H1 (cell line): ENCODE results near the gene TMEM255B. TPM values are rescaled to one million over a fixed set of nuclear protein-coding genes. Genes with fewer than 3 reads are reported as not detected.

Experiments used
- CTCF ChIA-PET: fragments of 300-600 bp; sonication (Branson Sonifier 250); formaldehyde crosslinking; loops from one replicate; lab custom pipeline; 2021; ENCODE audit not compliant: partially characterized antibody; lab: Charles Lee
- POLR2A ChIA-PET: fragments of 300-600 bp; sonication (Branson Sonifier 250); formaldehyde crosslinking; loops from one replicate; lab custom pipeline; 2021; ENCODE audit warnings: inconsistent platforms; ENCODE audit not compliant: partially characterized antibody; lab: Charles Lee
- DNase-seq, 2 experiments: peaks; one replicate each; pipeline versions ENCODE4 v3.0.0 to v3.0.0-alpha.2; 2010 to 2022; ENCODE audit warnings: low spot score in 2 of 2, low read depth in 1 of 2, mixed read lengths in 1 of 2
- FAIRE-seq: peaks from 2 replicates; lab custom pipeline; 2011; peaks lifted over from hg19 to GRCh38; lab: Jason Lieb, UNC
- H2AFZ ChIP-seq: 2 replicates; pipeline ENCODE4 v1.8.1; 2012; ENCODE audit warnings: low read length, inconsistent platforms
- H2AK5ac ChIP-seq: 2 replicates; pipeline ENCODE4 v1.6.1; 2013; ENCODE audit warnings: low read depth, low read length
- H2BK120ac ChIP-seq: replicated peaks from 2 replicates; pipeline ENCODE3; 2013; ENCODE audit warnings: low read depth, low read length, inconsistent platforms
- H2BK12ac ChIP-seq: 2 replicates; pipeline ENCODE4 v1.6.1; 2013; ENCODE audit warnings: low read depth, low read length
- H2BK15ac ChIP-seq: 2 replicates; pipeline ENCODE4 v1.6.1; 2013; ENCODE audit warnings: low read length
- H2BK20ac ChIP-seq: 2 replicates; pipeline ENCODE4 v1.6.1; 2013; ENCODE audit warnings: low read length
- H2BK5ac ChIP-seq: 2 replicates; pipeline ENCODE4 v1.6.1; 2013; ENCODE audit warnings: low read depth, low read length
- H3K14ac ChIP-seq: 2 replicates; pipeline ENCODE4 v1.6.1; 2013; ENCODE audit warnings: inconsistent platforms; ENCODE audit not compliant: insufficient read length
- H3K18ac ChIP-seq: 2 replicates; pipeline ENCODE4 v1.6.1; 2013; ENCODE audit warnings: low read length; ENCODE audit errors: extremely low read depth
- H3K23ac ChIP-seq: 2 replicates; pipeline ENCODE4 v1.6.1; 2013; ENCODE audit warnings: inconsistent platforms; ENCODE audit not compliant: insufficient read length
- H3K23me2 ChIP-seq: 2 replicates; pipeline ENCODE4 v1.6.1; 2013; ENCODE audit warnings: low read depth, low read length
- H3K27ac ChIP-seq: 2 replicates; pipeline ENCODE4 v1.6.1; 2011; ENCODE audit warnings: low read depth, low read length, inconsistent platforms
- H3K27me3 ChIP-seq, 4 experiments: replicated peaks in 1 of 4; 1 replicate in 1 of 4; 2 replicates in 3 of 4; pipeline versions ENCODE4 v1.6.1 to v1.8.1; 2011 to 2013; ENCODE audit warnings: low read length in 3 of 4, mild to moderate bottlenecking in 3 of 4, inconsistent platforms in 2 of 4, mixed read lengths in 2 of 4, moderate library complexity in 1 of 4; ENCODE audit not compliant: control insufficient read depth in 3 of 4, insufficient read depth in 3 of 4; ENCODE audit errors: extremely low read depth in 1 of 4
- H3K36me3 ChIP-seq, 4 experiments: 2 replicates each; pipeline versions ENCODE4 v1.6.1 to v1.8.1; 2011 to 2013; ENCODE audit warnings: mild to moderate bottlenecking in 4 of 4, low read length in 3 of 4, moderate library complexity in 2 of 4, control low read depth in 1 of 4, inconsistent platforms in 1 of 4; ENCODE audit not compliant: insufficient read depth in 4 of 4, control insufficient read depth in 2 of 4
- H3K4ac ChIP-seq: replicated peaks from 2 replicates; pipeline ENCODE3; 2013; ENCODE audit warnings: low read length, low read depth, mixed read lengths, inconsistent platforms; ENCODE audit not compliant: insufficient read length
- H3K4me1 ChIP-seq, 4 experiments: replicated peaks in 1 of 4; 1 replicate in 1 of 4; 2 replicates in 3 of 4; pipeline versions ENCODE4 v1.6.1 to v1.8.1; 2011 to 2013; ENCODE audit warnings: low read length in 3 of 4, inconsistent platforms in 2 of 4, mixed read lengths in 1 of 4; ENCODE audit not compliant: insufficient read depth in 4 of 4, control insufficient read depth in 3 of 4
- H3K4me2 ChIP-seq, 2 experiments: 2 replicates each; pipeline versions ENCODE4 v1.6.1 to v1.8.1; 2011 to 2013; ENCODE audit warnings: low read depth in 2 of 2, low read length in 2 of 2, control low read depth in 1 of 2, inconsistent platforms in 1 of 2, mild to moderate bottlenecking in 1 of 2; ENCODE audit not compliant: insufficient read depth in 1 of 2
- H3K4me3 ChIP-seq, 4 experiments: fragments of 200-600, 300-600 bp in 1 of 4; sonication (generic), shearing (Covaris generic), sonication (Bioruptor Twin) in 1 of 4; 2 replicates each; pipeline versions ENCODE4 v1.5.1 to v1.8.1; 2011 to 2016; ENCODE audit warnings: low read length in 4 of 4, low read depth in 3 of 4, control low read depth in 2 of 4, inconsistent platforms in 2 of 4, mild to moderate bottlenecking in 2 of 4, mixed read lengths in 1 of 4, moderate library complexity in 1 of 4; ENCODE audit not compliant: insufficient read depth in 2 of 4; ENCODE audit errors: extremely low read depth in 1 of 4
- H3K56ac ChIP-seq: replicated peaks from 2 replicates; pipeline ENCODE3; 2013; ENCODE audit warnings: low read depth, mild to moderate bottlenecking, mixed read lengths, low read length, inconsistent platforms; ENCODE audit not compliant: insufficient read length
- H3K79me1 ChIP-seq: 2 replicates; pipeline ENCODE4 v1.6.1; 2013; ENCODE audit warnings: low read depth, low read length, control low read depth
- H3K79me2 ChIP-seq, 2 experiments: 2 replicates each; pipeline versions ENCODE4 v1.6.1 to v1.8.1; 2012 to 2013; ENCODE audit warnings: low read length in 2 of 2, mild to moderate bottlenecking in 2 of 2, inconsistent platforms in 1 of 2; ENCODE audit not compliant: insufficient read depth in 2 of 2, control insufficient read depth in 1 of 2
- H3K9ac ChIP-seq, 4 experiments: replicated peaks in 1 of 4; 1 replicate in 1 of 4; 2 replicates in 3 of 4; pipeline versions ENCODE4 v1.6.1 to v1.8.1; 2011 to 2013; ENCODE audit warnings: low read depth in 3 of 4, low read length in 3 of 4, control low read depth in 2 of 4, mild to moderate bottlenecking in 2 of 4, moderate library complexity in 2 of 4, inconsistent platforms in 1 of 4; ENCODE audit errors: extremely low read depth in 1 of 4
- H3K9me3 ChIP-seq, 2 experiments: 2 replicates each; pipeline versions ENCODE4 v1.6.1 to v1.8.1; 2012 to 2013; ENCODE audit warnings: mild to moderate bottlenecking in 2 of 2, moderate library complexity in 2 of 2, control low read depth in 1 of 2, inconsistent platforms in 1 of 2, low read depth in 1 of 2, low read length in 1 of 2, mixed read lengths in 1 of 2; ENCODE audit not compliant: insufficient read depth in 2 of 2
- H4K20me1 ChIP-seq, 2 experiments: replicated peaks in 1 of 2; 2 replicates each; pipeline versions ENCODE3 to v1.8.1; 2011 to 2013; ENCODE audit warnings: inconsistent platforms in 2 of 2, low read length in 2 of 2, mild to moderate bottlenecking in 1 of 2; ENCODE audit not compliant: insufficient read depth in 2 of 2, control insufficient read depth in 1 of 2
- H4K5ac ChIP-seq: 2 replicates; pipeline ENCODE4 v1.6.1; 2013; ENCODE audit warnings: low read length, low read depth, mixed read lengths, inconsistent platforms; ENCODE audit not compliant: insufficient read length
- H4K8ac ChIP-seq: 2 replicates; pipeline ENCODE4 v1.8.0; 2013; ENCODE audit warnings: mild to moderate bottlenecking, moderate library complexity, low read length, inconsistent platforms; ENCODE audit not compliant: insufficient read depth; ENCODE audit errors: extremely low read depth
- H4K91ac ChIP-seq: replicated peaks from 2 replicates; pipeline ENCODE3; 2013; ENCODE audit warnings: low read length, mixed read lengths, inconsistent platforms; ENCODE audit not compliant: insufficient read length
- ATF3 ChIP-seq: IDR thresholded peaks from 2 replicates; pipeline ENCODE4 v1.6.1; 2011; ENCODE audit warnings: low read depth, mild to moderate bottlenecking, low read length; ENCODE audit not compliant: insufficient read depth
- CBX5 ChIP-seq: fragments of 300-800, 300-1000 bp; sonication (generic); IDR thresholded peaks from 2 replicates; pipeline ENCODE4 v1.7.1; 2016; ENCODE audit warnings: antibody characterized with exemption, low read length, low read depth
- CEBPB ChIP-seq: IDR thresholded peaks from 2 replicates; pipeline ENCODE4 v1.6.1; 2012; ENCODE audit warnings: low read depth, low read length
- E2F6 ChIP-seq: IDR thresholded peaks from 2 replicates; pipeline ENCODE4 v1.6.1; 2012; ENCODE audit warnings: inconsistent platforms
- NANOG ChIP-seq: IDR thresholded peaks from 2 replicates; pipeline ENCODE4 v1.6.1; 2011; ENCODE audit warnings: low read length, low read depth, mild to moderate bottlenecking, inconsistent platforms; ENCODE audit not compliant: insufficient read depth, poor library complexity, severe bottlenecking
- NRF1 ChIP-seq: IDR thresholded peaks from 2 replicates; pipeline ENCODE4 v1.6.1; 2011; ENCODE audit warnings: mild to moderate bottlenecking, low read depth, low read length, improper control_type of control experiment
- POLR2AphosphoS5 ChIP-seq: IDR thresholded peaks from 2 replicates; pipeline ENCODE4 v1.6.1; 2011; ENCODE audit warnings: low read depth, low read length
- POU5F1 ChIP-seq: IDR thresholded peaks from 2 replicates; pipeline ENCODE4 v1.6.1; 2011; ENCODE audit warnings: low read depth, mild to moderate bottlenecking, low read length, moderate library complexity
- RFX5 ChIP-seq: IDR thresholded peaks from 2 replicates; pipeline ENCODE4 v1.6.1; 2011; ENCODE audit warnings: low read depth, low read length, improper control_type of control experiment, borderline replicate concordance
- SP2 ChIP-seq: IDR thresholded peaks from 2 replicates; pipeline ENCODE4 v1.6.1; 2012; ENCODE audit warnings: mild to moderate bottlenecking, low read length, inconsistent platforms
- SRF ChIP-seq: IDR thresholded peaks from 2 replicates; pipeline ENCODE4 v1.6.1; 2011; ENCODE audit warnings: mild to moderate bottlenecking, low read depth, low read length, moderate library complexity
- SUZ12 ChIP-seq: fragments of 200-600 bp; sonication (generic); IDR thresholded peaks from 2 replicates; pipeline ENCODE4 v1.6.1; 2012; ENCODE audit warnings: mild to moderate bottlenecking, inconsistent platforms, low read length, moderate library complexity, mixed read lengths
- WGBS, 2 experiments: shearing (Covaris generic) in 1 of 2; methylation state at CpG; one replicate each; pipeline versions ENCODE4 v1.1.6 to v1.1.7; 2013 to 2015; ENCODE audit warnings: low lambda C conversion rate in 2 of 2, mixed read lengths in 2 of 2, inconsistent platforms in 1 of 2, low coverage in 1 of 2, missing lambda C conversion rate in 1 of 2; ENCODE audit not compliant: insufficient replicate concordance in 2 of 2, insufficient coverage in 1 of 2, insufficient read length in 1 of 2; ENCODE audit errors: extremely low coverage in 1 of 2, missing lambda C conversion rate in 1 of 2; 5-methylcytosine and 5-hydroxymethylcytosine counted together
- polyA plus RNA-seq, 7 experiments: library from polyadenylated mRNA; depleted of rRNA in 3 of 7; stranded (reverse) in 5 of 7; unstranded in 2 of 7; fragments of >200 nt in 5 of 7; fragments of 200-250 nt in 2 of 7; gene quantifications; 1 replicate in 5 of 7; 2 replicates in 1 of 7; 4 replicates in 1 of 7; pipeline versions ENCODE4 v1.2.1 to v1.2.3, GENCODE V29; 2011 to 2013; ENCODE audit warnings: missing spikeins in 2 of 7, mixed read lengths in 2 of 7
- total RNA-seq: library from RNA; stranded (reverse); fragmentation: NEBNext Ultra II Directional; extraction: Animal tissue kit (Norgen Biotek cat#: 25700); gene quantifications from 2 replicates; pipeline ENCODE4 v1.2.1, GENCODE V29; 2021

The TMEM255B gene
- total and polyA plus RNA-seq, 2 of the 8 experiments (the other 6 are each of a cell fraction or from before 2014, with no cell fraction given): 3.4 to 4.4 TPM

GRCh38 chr13:113816254-113816929 is 57.4 kb downstream of the TMEM255B start:
- Histone ChIP-seq H2AFZ (no peak overlapping the region), H3K4me3 (no peak overlapping the region), H3K9ac (no peak overlapping the region), H3K79me2 (no peaks in the 10 kb centered on the region), H3K14ac (no peak overlapping the region), H3K18ac (no peak overlapping the region), H4K91ac (no peak overlapping the region), H3K36me3 (no peaks in the 10 kb centered on the region), H2BK15ac (no peak overlapping the region), H2BK20ac (no peak overlapping the region), H3K9me3 (no peaks in the 10 kb centered on the region), H3K27ac (no peak overlapping the region), H3K23ac (no peak overlapping the region), H3K79me1 (no peaks in the 10 kb centered on the region), H3K4me1 (no peaks in the 10 kb centered on the region), H3K23me2 (no peaks in the 10 kb centered on the region), H3K27me3 (no peaks in the 10 kb centered on the region), H2BK12ac (no peak overlapping the region), H2BK5ac (no peak overlapping the region), H2AK5ac (no peak overlapping the region), H4K8ac (no peak overlapping the region; the same call in 1 of the 2 replicates), H4K5ac (no peak overlapping the region), H3K56ac (no peak overlapping the region), H4K20me1 (no peaks in the 10 kb centered on the region), H2BK120ac (no peak overlapping the region), H3K4ac (no peak overlapping the region), H3K4me2 (no peak overlapping the region)
- DNase-seq (no peak), FAIRE-seq (no peak)
- WGBS, 2 experiments: 89% methylated on average over 25 of the region's 25 CpGs; no CpG with 5 or more reads in 1 of the 2 experiments
- ChIA-PET POLR2A (no interaction called here), CTCF (interaction anchor here (0.5 to 1.1 kb wide), 8 partner anchors 14 to 410 kb away, joined by 3 to 5 read pairs (median 3); no protein-coding TSS in a partner anchor)
- no peak for TF ChIP-seq NRF1
- TF ChIP-seq RFX5: no peak
- no peak for TF ChIP-seq E2F6
- no peak for TF ChIP-seq NANOG
- no peak for TF ChIP-seq SRF
- no peak for TF ChIP-seq ATF3
- no peak for TF ChIP-seq SUZ12
- no peak for TF ChIP-seq CEBPB
- TF ChIP-seq POU5F1: no peak
- no peak for TF ChIP-seq POLR2AphosphoS5
- TF ChIP-seq CBX5: no peak
- TF ChIP-seq SP2: no peak
